ENCODE results near the gene RPL13.

GRCh38 chr16:89555780-89556179, 4.7 kb upstream of the RPL13 start:
- no peak for TF ChIP-seq EZH2 (IDR thresholded peaks at IDR 0.05; ENCODE audit: low read length, missing control alignments)
- no peak for TF ChIP-seq CTCF (conservative IDR thresholded peaks at IDR 0.05 in 1 of 2, IDR thresholded peaks at IDR 0.05 in 1 of 2; ENCODE audit: low read depth in 1 of 2, low read length in 2 of 2)

All from fibroblast of lung (primary cell).